GM13976 (cell line): ENCODE results near the gene HLA-E.
"Not testable (repeated sequence)": the region's sequence is repeated elsewhere in the genome, so short reads cannot be mapped to it uniquely, and the experiment has no call there.

Experiments used
- DNase-seq: peaks from one replicate; pipeline ENCODE4 v3.0.0; 2012; ENCODE audit warnings: low spot score
- CTCF ChIP-seq: IDR thresholded peaks from 2 replicates; pipeline ENCODE4 v1.5.1; 2012; ENCODE audit warnings: borderline replicate concordance, mild to moderate bottlenecking; ENCODE audit not compliant: insufficient read depth; ENCODE audit errors: extremely low read depth, missing control alignments, control extremely low read depth
- in situ Hi-C: fragments of 300-500 bp; cut with MboI; formaldehyde crosslinking; loops from one replicate; pipeline ENCODE4 v1.12.0; 2022; ENCODE audit warnings: low sequenced_read_pairs, mixed read lengths, inconsistent platforms; ENCODE audit not compliant: unreplicated experiment

HLA-E gene

GRCh38 chr6:30480536-30481156, 8.7 kb upstream of the HLA-E start:
- TF ChIP-seq CTCF: no peak
- in situ Hi-C loops: no loop called here
- DNase-seq: peak; percentile 24

- in situ Hi-C loops: no loop called here
- TF ChIP-seq CTCF: no peak
- DNase-seq: peak; percentile 29
These were observed 7.9 kb upstream of the HLA-E start for GRCh38 chr6:30481211-30481964.

GRCh38 chr6:30481965-30482644, 7.2 kb upstream of the HLA-E start:
- peak; percentile 86 for TF ChIP-seq CTCF
- peak; percentile 87 for DNase-seq
- in situ Hi-C loops: not testable (repeated sequence)

GRCh38 chr6:30483677-30484279, 5.5 kb upstream of the HLA-E start:
- peak; percentile 64 for DNase-seq
- TF ChIP-seq CTCF: peak; percentile 33
- in situ Hi-C loops: no loop called here

- TF ChIP-seq CTCF: no peak
- in situ Hi-C loops: no loop called here
These were observed 4.1 kb upstream of the HLA-E start for GRCh38 chr6:30485236-30485635.

GRCh38 chr6:30487926-30488325, 1.4 kb upstream of the HLA-E start:
- in situ Hi-C loops: no loop called here
- no peak for TF ChIP-seq CTCF
- no peak for DNase-seq

More at GRCh38 chr6:30485236-30485635, 4.1 kb upstream of the HLA-E start:
- no peak for DNase-seq

- in situ Hi-C loops, DNase-seq: not testable (repeated sequence)
These were observed 620 bp upstream of the HLA-E start for GRCh38 chr6:30488697-30489080.
